Measurements from ENCODE around the gene TFR2. TPM values are rescaled to one million over a fixed set of nuclear protein-coding genes. Genes with fewer than 3 reads are reported as not detected.

The TFR2 gene
- total and polyA plus RNA-seq, 2 of the 13 experiments (the other 11 are each of a cell fraction or from before 2014, with no cell fraction given): 36.9 to 64.2 TPM

DNA sequence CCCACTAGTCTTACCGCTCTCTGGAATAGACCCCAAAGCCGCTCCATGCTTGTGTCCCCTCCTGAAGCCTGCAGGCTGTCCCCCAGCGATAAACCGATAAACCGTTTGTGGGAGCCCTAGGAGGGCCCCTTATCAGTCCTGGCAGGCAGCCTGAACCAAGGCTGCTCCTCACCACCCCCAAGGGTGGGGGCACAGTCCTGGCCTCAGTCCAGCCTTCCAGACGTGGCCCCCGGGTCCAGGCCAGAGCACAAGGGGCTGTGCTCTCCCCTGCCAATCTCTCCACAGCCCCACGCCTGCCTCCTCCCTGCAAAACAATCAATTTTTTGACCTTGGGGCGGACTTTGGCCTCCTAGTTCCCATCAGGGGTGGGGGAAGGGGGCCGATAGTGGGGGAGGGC lies at the start of gene TFR2 (continued):
- TF ChIP-seq HES4 (CRISPR knock-in tag; IDR thresholded peaks at IDR 0.05; ENCODE audit: borderline replicate concordance): no peak; the same call in 1 of the 2 replicates
- no peak for TF ChIP-seq ZBTB8A (CRISPR knock-in tag; IDR thresholded peaks at IDR 0.05; ENCODE audit: borderline replicate concordance, low read depth)
- no peak for TF ChIP-seq KDM5B (CRISPR knock-in tag; IDR thresholded peaks at IDR 0.05; ENCODE audit: borderline replicate concordance)
- TF ChIP-seq ZNF296 (CRISPR knock-in tag; conservative IDR thresholded peaks at IDR 0.05): no peak; the same call in 1 of the 2 replicates
- TF ChIP-seq NR2F1 (CRISPR knock-in tag; IDR thresholded peaks at IDR 0.05): peak in 1 of 2 experiments; percentile 45; a peak in 1 of 4 replicates
- no peak; the same call in 1 of the 2 replicates for TF ChIP-seq ZNF629 (CRISPR knock-in tag; conservative IDR thresholded peaks at IDR 0.05)
- TF ChIP-seq CENPX (CRISPR knock-in tag; IDR thresholded peaks at IDR 0.05): no peak
- TF ChIP-seq ZNF121 (CRISPR knock-in tag; IDR thresholded peaks at IDR 0.05): no peak
- TF ChIP-seq ZNF451 (CRISPR knock-in tag; IDR thresholded peaks at IDR 0.05): no peak
- peak; percentile 56; the same call in 1 of the 2 replicates for TF ChIP-seq MYC (CRISPR knock-in tag; IDR thresholded peaks at IDR 0.05; ENCODE audit: borderline replicate concordance)
- TF ChIP-seq, protein P1, sequence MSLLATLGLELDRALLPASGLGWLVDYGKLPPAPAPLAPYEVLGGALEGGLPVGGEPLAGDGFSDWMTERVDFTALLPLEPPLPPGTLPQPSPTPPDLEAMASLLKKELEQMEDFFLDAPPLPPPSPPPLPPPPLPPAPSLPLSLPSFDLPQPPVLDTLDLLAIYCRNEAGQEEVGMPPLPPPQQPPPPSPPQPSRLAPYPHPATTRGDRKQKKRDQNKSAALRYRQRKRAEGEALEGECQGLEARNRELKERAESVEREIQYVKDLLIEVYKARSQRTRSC (CRISPR knock-in tag; IDR thresholded peaks at IDR 0.05; ENCODE audit: low read depth): no peak
- TF ChIP-seq KMT2B (CRISPR knock-in tag; IDR thresholded peaks at IDR 0.05): no peak
- no peak for TF ChIP-seq MATR3 (CRISPR knock-in tag; IDR thresholded peaks at IDR 0.05)
- TF ChIP-seq ZNF678 (CRISPR knock-in tag; IDR thresholded peaks at IDR 0.05): no peak
- TF ChIP-seq ARNTL (CRISPR knock-in tag; IDR thresholded peaks at IDR 0.05): peak; percentile 56
- TF ChIP-seq RBAK (CRISPR knock-in tag; IDR thresholded peaks at IDR 0.05): no peak
- TF ChIP-seq BRD4 (CRISPR knock-in tag; IDR thresholded peaks at IDR 0.05): peak; percentile 37; the same call in 1 of the 2 replicates
- TF ChIP-seq, protein P2, sequence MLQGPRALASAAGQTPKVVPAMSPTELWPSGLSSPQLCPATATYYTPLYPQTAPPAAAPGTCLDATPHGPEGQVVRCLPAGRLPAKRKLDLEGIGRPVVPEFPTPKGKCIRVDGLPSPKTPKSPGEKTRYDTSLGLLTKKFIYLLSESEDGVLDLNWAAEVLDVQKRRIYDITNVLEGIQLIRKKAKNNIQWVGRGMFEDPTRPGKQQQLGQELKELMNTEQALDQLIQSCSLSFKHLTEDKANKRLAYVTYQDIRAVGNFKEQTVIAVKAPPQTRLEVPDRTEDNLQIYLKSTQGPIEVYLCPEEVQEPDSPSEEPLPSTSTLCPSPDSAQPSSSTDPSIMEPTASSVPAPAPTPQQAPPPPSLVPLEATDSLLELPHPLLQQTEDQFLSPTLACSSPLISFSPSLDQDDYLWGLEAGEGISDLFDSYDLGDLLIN (CRISPR knock-in tag; IDR thresholded peaks at IDR 0.05; ENCODE audit: borderline replicate concordance): no peak
- TF ChIP-seq ZNF263 (CRISPR knock-in tag; IDR thresholded peaks at IDR 0.05): peak; percentile 72
- TF ChIP-seq, protein P3, sequence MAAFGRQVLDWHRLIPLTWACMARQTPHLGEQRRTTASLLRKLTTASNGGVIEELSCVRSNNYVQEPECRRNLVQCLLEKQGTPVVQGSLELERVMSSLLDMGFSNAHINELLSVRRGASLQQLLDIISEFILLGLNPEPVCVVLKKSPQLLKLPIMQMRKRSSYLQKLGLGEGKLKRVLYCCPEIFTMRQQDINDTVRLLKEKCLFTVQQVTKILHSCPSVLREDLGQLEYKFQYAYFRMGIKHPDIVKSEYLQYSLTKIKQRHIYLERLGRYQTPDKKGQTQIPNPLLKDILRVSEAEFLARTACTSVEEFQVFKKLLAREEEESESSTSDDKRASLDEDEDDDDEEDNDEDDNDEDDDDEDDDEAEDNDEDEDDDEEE (CRISPR knock-in tag; IDR thresholded peaks at IDR 0.05): no peak
- TF ChIP-seq ZNF354B (CRISPR knock-in tag; IDR thresholded peaks at IDR 0.05): no peak
- peak; percentile 60; the same call in 1 of the 2 replicates for TF ChIP-seq THRA (CRISPR knock-in tag; IDR thresholded peaks at IDR 0.05; ENCODE audit: borderline replicate concordance)
- no peak for TF ChIP-seq CENPT (CRISPR knock-in tag; IDR thresholded peaks at IDR 0.05; ENCODE audit: low read depth)
